Bronchial epithelial cell (primary cell): ENCODE measurements around the gene ARGFX. TPM values are rescaled to one million over a fixed set of nuclear protein-coding genes. Genes with fewer than 3 reads are reported as not detected.

Source experiments
- DNase-seq: peaks from one replicate; pipeline ENCODE4 v3.0.0-alpha.2; 2010; ENCODE audit warnings: low read depth
- FAIRE-seq: peaks from 2 replicates; lab custom pipeline; 2011; peaks lifted over from hg19 to GRCh38; lab: Jason Lieb, UNC
- H3K27me3 ChIP-seq: 2 replicates; pipeline ENCODE4 v1.5.1; 2011; ENCODE audit warnings: low read length; ENCODE audit not compliant: control insufficient read depth, insufficient read depth
- H3K36me3 ChIP-seq: 2 replicates; pipeline ENCODE4 v1.5.1; 2011; ENCODE audit warnings: low read length; ENCODE audit not compliant: control insufficient read depth, insufficient read depth
- H3K4me3 ChIP-seq: 2 replicates; pipeline ENCODE4 v1.5.1; 2011; ENCODE audit warnings: mild to moderate bottlenecking, low read depth, low read length, control low read depth
- total RNA-seq: library from RNA; depleted of rRNA; stranded (reverse); fragments of >200 nt; gene quantifications from 2 replicates; pipeline ENCODE4 v1.2.1, GENCODE V29; 2014
- TF ChIP-seq, protein P1 (sequence below): IDR thresholded peaks from 2 replicates; pipeline ENCODE4 v1.5.1; 2011; ENCODE audit warnings: mild to moderate bottlenecking, moderate library complexity, low read length, control low read depth, inconsistent platforms; ENCODE audit not compliant: insufficient read depth, severe bottlenecking

Gene ARGFX
- total RNA-seq, 1 donor from 2014 or later: not detected

DNA sequence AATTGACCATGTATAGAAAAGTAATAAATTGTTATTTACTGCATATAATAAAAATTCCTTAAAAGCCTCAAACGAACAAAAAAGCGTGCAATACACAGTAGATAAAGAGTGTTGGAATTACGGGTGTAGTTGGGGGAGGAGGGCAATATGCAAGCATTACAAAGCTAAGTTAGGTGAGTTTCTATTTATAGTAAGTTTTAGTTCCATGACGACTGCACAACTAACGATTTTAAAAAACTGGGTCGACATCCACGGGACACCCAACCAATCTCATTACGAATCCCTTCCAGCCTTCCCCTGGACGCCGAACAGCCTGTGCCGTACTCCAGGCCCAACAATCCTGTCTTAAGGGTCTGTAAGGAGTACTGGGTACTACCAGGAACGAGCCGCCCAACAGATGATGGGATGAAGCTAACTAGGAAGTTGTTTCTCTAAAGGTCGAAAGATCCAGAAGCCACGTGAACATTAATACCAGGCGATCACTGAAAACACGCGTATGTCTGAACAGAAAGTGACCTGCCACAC lies 22.6 kb upstream of the ARGFX start:
- DNase-seq: peak; percentile 8
- no peaks in the 10 kb centered on the region for H3K27me3 ChIP-seq
- H3K4me3 ChIP-seq: peak overlapping the region; percentile 57
- no peaks in the 10 kb centered on the region for H3K36me3 ChIP-seq
- TF ChIP-seq, protein P1, sequence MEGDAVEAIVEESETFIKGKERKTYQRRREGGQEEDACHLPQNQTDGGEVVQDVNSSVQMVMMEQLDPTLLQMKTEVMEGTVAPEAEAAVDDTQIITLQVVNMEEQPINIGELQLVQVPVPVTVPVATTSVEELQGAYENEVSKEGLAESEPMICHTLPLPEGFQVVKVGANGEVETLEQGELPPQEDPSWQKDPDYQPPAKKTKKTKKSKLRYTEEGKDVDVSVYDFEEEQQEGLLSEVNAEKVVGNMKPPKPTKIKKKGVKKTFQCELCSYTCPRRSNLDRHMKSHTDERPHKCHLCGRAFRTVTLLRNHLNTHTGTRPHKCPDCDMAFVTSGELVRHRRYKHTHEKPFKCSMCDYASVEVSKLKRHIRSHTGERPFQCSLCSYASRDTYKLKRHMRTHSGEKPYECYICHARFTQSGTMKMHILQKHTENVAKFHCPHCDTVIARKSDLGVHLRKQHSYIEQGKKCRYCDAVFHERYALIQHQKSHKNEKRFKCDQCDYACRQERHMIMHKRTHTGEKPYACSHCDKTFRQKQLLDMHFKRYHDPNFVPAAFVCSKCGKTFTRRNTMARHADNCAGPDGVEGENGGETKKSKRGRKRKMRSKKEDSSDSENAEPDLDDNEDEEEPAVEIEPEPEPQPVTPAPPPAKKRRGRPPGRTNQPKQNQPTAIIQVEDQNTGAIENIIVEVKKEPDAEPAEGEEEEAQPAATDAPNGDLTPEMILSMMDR: no peak
- FAIRE-seq: no peak

DNA sequence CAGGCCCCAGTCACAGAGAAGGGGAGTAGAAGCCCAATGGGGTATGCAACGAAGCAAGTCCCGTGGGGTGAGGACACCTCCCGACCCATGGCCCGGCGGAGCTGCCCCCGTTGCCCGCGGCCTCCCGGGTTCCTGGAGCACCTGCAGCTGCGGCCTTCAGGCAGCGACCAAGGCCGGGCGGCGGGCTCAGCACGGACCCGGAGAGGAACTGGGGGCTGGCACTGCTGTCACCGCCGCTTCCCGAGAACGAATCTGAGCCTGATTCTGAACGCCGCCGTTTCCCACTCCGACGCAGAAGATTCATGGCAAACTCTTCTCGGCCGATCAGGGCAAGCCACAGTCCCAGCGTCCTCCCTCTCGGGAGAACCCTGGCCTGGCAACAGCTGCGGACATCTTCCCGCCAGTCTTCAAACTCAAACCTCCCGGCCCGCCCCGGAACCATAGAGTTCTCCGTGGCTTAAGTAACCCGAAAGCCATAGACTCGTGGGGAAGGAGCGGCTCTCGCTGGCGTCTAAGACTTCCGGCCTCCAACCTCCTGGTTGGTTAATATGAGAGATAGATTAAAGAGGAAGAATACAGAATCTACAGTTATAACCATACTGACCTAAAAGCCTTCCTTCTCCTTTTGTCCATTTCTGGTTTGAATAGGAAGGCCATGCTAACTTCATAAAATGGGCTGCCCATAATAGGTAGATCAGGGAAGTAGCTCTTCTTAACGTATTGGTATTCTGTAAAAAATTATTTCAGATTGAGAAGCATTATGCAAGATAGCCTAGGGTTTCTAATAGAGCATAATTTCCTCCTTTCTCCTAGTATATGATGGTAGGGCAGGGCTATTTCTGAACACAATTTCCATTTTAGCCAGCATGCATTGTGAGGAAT lies 21.9 kb upstream of the ARGFX start, which contains the start of gene POLQ:
Gene POLQ (minus strand): TSS at position 415 of the 882 bp plus-strand sequence. CDS start 111 bp downstream, at position 304.
- no peaks in the 10 kb centered on the region for H3K36me3 ChIP-seq
- DNase-seq (peak; percentile 86), FAIRE-seq (no peak)
- TF ChIP-seq, protein P1: no peak
- H3K4me3 ChIP-seq: peak within 1 kb of the TSS; percentile 57
- no peaks in the 10 kb centered on the region for H3K27me3 ChIP-seq

DNA sequence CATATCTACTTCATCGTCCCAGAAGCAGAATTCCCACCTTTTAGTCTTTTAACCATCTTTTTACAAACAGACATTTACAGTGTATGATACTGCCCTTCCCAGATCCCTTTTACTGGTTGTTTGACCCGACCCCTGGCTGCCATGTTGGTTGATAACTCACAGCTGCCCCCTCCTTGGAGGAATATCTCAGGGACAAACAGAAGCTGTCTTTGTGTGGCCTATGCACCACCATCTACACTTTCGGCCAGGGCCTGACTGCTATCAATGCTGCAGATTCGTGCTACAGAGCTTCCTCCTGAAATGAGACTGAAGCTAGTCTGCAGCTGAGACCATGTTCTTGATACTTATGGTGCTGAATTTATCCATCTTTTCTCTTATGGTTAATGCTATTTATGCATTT lies 15.4 kb upstream of the ARGFX start:
- Histone ChIP-seq H3K27me3 (no peaks in the 10 kb centered on the region), H3K36me3 (no peaks in the 10 kb centered on the region), H3K4me3 (no peak overlapping the region)
- TF ChIP-seq, protein P1: no peak
- FAIRE-seq: no peak
- DNase-seq: no peak

DNA sequence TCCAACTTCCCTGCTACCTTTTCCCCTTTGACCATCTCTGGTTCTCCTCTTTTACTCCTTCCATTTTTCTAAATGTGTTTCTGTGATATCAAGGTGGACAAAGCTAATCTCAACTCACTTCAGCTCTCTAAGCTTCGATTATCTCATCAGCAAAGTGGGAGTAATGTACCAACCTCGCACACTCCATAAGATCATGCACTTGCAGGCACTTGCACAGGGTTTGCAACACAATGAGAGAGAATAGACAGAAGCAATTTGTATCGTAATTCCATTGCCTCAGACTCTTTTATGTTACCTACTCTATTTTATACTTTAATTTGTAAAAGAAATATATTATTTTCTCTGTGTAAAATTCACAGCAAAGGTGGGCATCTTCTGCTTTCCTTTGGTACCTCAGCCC lies 15.0 kb upstream of the ARGFX start:
- Histone ChIP-seq H3K36me3 (no peaks in the 10 kb centered on the region), H3K27me3 (no peaks in the 10 kb centered on the region), H3K4me3 (no peak overlapping the region)
- DNase-seq (no peak), FAIRE-seq (no peak)
- TF ChIP-seq, protein P1: no peak

DNA sequence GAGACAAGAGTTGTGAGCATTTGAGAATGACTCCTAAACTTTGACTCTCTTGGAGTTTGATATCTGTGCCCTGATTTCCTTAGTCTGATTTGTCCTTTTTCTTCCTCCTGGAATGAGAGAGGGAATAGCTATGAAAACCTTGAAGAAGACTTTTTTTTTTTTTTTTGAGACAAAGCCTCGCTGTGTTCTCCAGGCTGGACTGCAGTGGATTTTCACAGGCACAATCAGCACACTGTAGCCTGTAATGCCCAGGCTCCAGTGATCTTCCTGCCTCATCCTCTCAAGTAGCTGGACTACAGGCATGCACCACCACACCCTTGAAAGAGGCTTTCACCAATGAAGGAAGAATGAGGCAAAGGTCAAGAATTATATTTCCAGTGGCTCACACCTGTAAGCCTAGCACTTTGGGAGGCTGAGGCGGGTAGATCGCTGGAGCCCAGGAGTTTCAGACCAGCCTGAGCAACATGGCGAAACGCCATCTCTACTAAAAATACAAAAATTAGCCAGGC lies 10.3 kb upstream of the ARGFX start:
- peak; percentile 13 for FAIRE-seq

More for the DNA sequence above, 10.3 kb upstream of the ARGFX start:
- DNase-seq: no peak
- Histone ChIP-seq H3K36me3 (no peaks in the 10 kb centered on the region), H3K4me3 (no peak overlapping the region), H3K27me3 (no peaks in the 10 kb centered on the region)
- TF ChIP-seq, protein P1: no peak
